Endothelial cell of umbilical vein (primary cell): ENCODE measurements around the gene METTL24. TPM values are rescaled to one million over a fixed set of nuclear protein-coding genes. Genes with fewer than 3 reads are reported as not detected.
"Not testable (repeated sequence)": the region's sequence is repeated elsewhere in the genome, so short reads cannot be mapped to it uniquely, and the experiment has no call there.

Experiments used
- BruUV-seq: library from RNA; stranded (reverse); fragments of 400-500 nt; replicated peaks from 2 replicates; lab custom pipeline; 2021; lab: Mats Ljungman, UMichigan
- CTCF ChIA-PET: fragments of 300-600, 350-600 bp; sonication (Branson Sonifier 250); formaldehyde crosslinking; loops from one replicate; lab custom pipeline; 2021; ENCODE audit warnings: antibody characterized with exemption, inconsistent platforms; lab: Charles Lee
- POLR2A ChIA-PET: fragments of 300-600, 350-600 bp; sonication (Branson Sonifier 250); formaldehyde crosslinking; loops from one replicate; lab custom pipeline; 2021; ENCODE audit warnings: antibody characterized with exemption, inconsistent platforms; lab: Charles Lee
- DNase-seq: peaks from one replicate; pipeline ENCODE4 v3.0.0-alpha.2; 2011; ENCODE audit warnings: low read depth, low spot score
- FAIRE-seq: peaks from 2 replicates; lab custom pipeline; 2011; peaks lifted over from hg19 to GRCh38; lab: Jason Lieb, UNC
- H2AFZ ChIP-seq: 2 replicates; pipeline ENCODE4 v1.6.0; 2012; ENCODE audit warnings: low read depth, low read length, control low read depth, inconsistent platforms
- H3K27ac ChIP-seq: 2 replicates; pipeline ENCODE4 v1.5.1; 2011; ENCODE audit warnings: low read depth, mild to moderate bottlenecking, control low read depth, low read length, moderate library complexity; ENCODE audit not compliant: insufficient read depth
- H3K27me3 ChIP-seq, 2 experiments: 2 replicates each; pipeline versions ENCODE4 v1.6.0 to v1.6.1; 2011; ENCODE audit warnings: low read length in 2 of 2, mixed read lengths in 1 of 2; ENCODE audit not compliant: control insufficient read depth in 2 of 2, insufficient read depth in 2 of 2
- H3K36me3 ChIP-seq, 2 experiments: 2 replicates in 1 of 2; 3 replicates in 1 of 2; pipeline ENCODE4 v1.5.1; 2011; ENCODE audit warnings: low read length in 2 of 2, mild to moderate bottlenecking in 1 of 2, moderate library complexity in 1 of 2; ENCODE audit not compliant: control insufficient read depth in 2 of 2, insufficient read depth in 2 of 2; ENCODE audit errors: extremely low read depth in 1 of 2
- H3K4me1 ChIP-seq: 3 replicates; pipeline ENCODE4 v1.5.1; 2011; ENCODE audit warnings: mild to moderate bottlenecking, low read length; ENCODE audit not compliant: control insufficient read depth, insufficient read depth; ENCODE audit errors: extremely low read depth
- H3K4me2 ChIP-seq: 2 replicates; pipeline ENCODE4 v1.6.1; 2011; ENCODE audit warnings: low read length, control low read depth, mixed read lengths; ENCODE audit not compliant: insufficient read depth
- H3K4me3 ChIP-seq, 3 experiments: fragments of 200-600 bp in 1 of 3; sonication (generic), shearing (Covaris generic) in 1 of 3; replicated peaks in 1 of 3; 2 replicates each; pipeline ENCODE4 v1.5.1; 2011 to 2016; ENCODE audit warnings: control low read depth in 3 of 3, low read length in 3 of 3, mild to moderate bottlenecking in 2 of 3, inconsistent platforms in 1 of 3, low read depth in 1 of 3, moderate library complexity in 1 of 3; ENCODE audit not compliant: insufficient read depth in 1 of 3
- H3K79me2 ChIP-seq: 2 replicates; pipeline ENCODE4 v1.6.0; 2012; ENCODE audit warnings: low read length, inconsistent platforms; ENCODE audit not compliant: control insufficient read depth, insufficient read depth
- H3K9ac ChIP-seq: replicated peaks from 2 replicates; pipeline ENCODE3; 2011; ENCODE audit warnings: low read length, control low read depth; ENCODE audit not compliant: insufficient read depth; ENCODE audit errors: extremely low read depth
- H3K9me1 ChIP-seq: replicated peaks from 3 replicates; pipeline ENCODE4 v1.6.0; 2011; ENCODE audit warnings: mild to moderate bottlenecking, low read length; ENCODE audit not compliant: control insufficient read depth, insufficient read depth; ENCODE audit errors: extremely low read depth
- H3K9me3 ChIP-seq: replicated peaks from 2 replicates; pipeline ENCODE4 v1.5.1; 2012; ENCODE audit warnings: low read length, inconsistent platforms; ENCODE audit not compliant: control insufficient read depth, insufficient read depth
- H4K20me1 ChIP-seq: replicated peaks from 2 replicates; pipeline ENCODE3; 2011; ENCODE audit warnings: mild to moderate bottlenecking, low read length; ENCODE audit not compliant: control insufficient read depth, insufficient read depth; ENCODE audit errors: extremely low read depth
- EZH2 ChIP-seq: IDR thresholded peaks from 2 replicates; pipeline ENCODE4 v1.6.1; 2012; ENCODE audit warnings: borderline replicate concordance, low read depth, mild to moderate bottlenecking, moderate library complexity, low read length, inconsistent platforms; ENCODE audit not compliant: severe bottlenecking
- FOS ChIP-seq: IDR thresholded peaks from 2 replicates; pipeline ENCODE4 v1.6.1; 2011; ENCODE audit warnings: mild to moderate bottlenecking, low read length, moderate library complexity, borderline replicate concordance; ENCODE audit not compliant: insufficient read depth
- GATA2 ChIP-seq: IDR thresholded peaks from 2 replicates; pipeline ENCODE4 v1.7.0; 2011; ENCODE audit warnings: low read depth, mild to moderate bottlenecking, moderate library complexity, mixed read lengths, low read length; ENCODE audit not compliant: insufficient read length, insufficient read depth
- JUN ChIP-seq: IDR thresholded peaks from 2 replicates; pipeline ENCODE4 v1.6.1; 2011; ENCODE audit warnings: borderline replicate concordance, low read depth; ENCODE audit not compliant: insufficient read length, insufficient read depth
- MYC ChIP-seq: IDR thresholded peaks from one replicate; pipeline ENCODE4 v1.6.1; 2011; ENCODE audit warnings: mild to moderate bottlenecking, low read depth, low read length
- POLR2A ChIP-seq: IDR thresholded peaks from 2 replicates; pipeline ENCODE4 v1.6.1; 2012; ENCODE audit warnings: low read depth, mild to moderate bottlenecking, control low read depth, low read length
- POLR2AphosphoS5 ChIP-seq: IDR thresholded peaks from 2 replicates; pipeline ENCODE4 v1.6.1; 2012; ENCODE audit warnings: low read depth, mild to moderate bottlenecking, control low read depth, low read length, moderate library complexity; ENCODE audit not compliant: insufficient read depth
- dilution Hi-C: fragments of 300-500 bp; cut with MboI; formaldehyde crosslinking; loops from one replicate; pipeline ENCODE4 v1.15.0; 2019; ENCODE audit warnings: low sequenced_read_pairs; ENCODE audit not compliant: extremely low pct_ligation_motif_present
- intact Hi-C: fragments of 100-400 bp; cut with micrococcal nuclease; formaldehyde crosslinking; loops from one replicate; pipeline ENCODE4 v1.10.0; 2022
- polyA plus RNA-seq, 4 experiments: library from polyadenylated mRNA; depleted of rRNA in 3 of 4; stranded (reverse) in 3 of 4; unstranded in 1 of 4; fragments of >200 nt; gene quantifications; 2 replicates each; pipeline versions ENCODE4 v1.2.1 to v1.2.3, GENCODE V29; 2011 to 2012; ENCODE audit warnings: missing spikeins in 1 of 4
- total RNA-seq: library from RNA; stranded (reverse); gene quantifications from 2 replicates; pipeline ENCODE4 v1.2.3, GENCODE V29; 2021
- TF ChIP-seq, protein P1 (sequence below), 2 donors: IDR thresholded peaks; 1 replicate in 1 of 2; 2 replicates in 1 of 2; pipeline ENCODE4 v1.5.1; 2011; ENCODE audit warnings: low read length in 2 of 2, mild to moderate bottlenecking in 2 of 2, moderate library complexity in 2 of 2, control low read depth in 1 of 2, inconsistent platforms in 1 of 2, low read depth in 1 of 2; ENCODE audit not compliant: insufficient read depth in 1 of 2; ENCODE audit errors: extremely low read depth in 1 of 2

The METTL24 gene
- total and polyA plus RNA-seq, 2 donors (not counting 3 experiments of a cell fraction or from before 2014, with no cell fraction given), result not detected

DNA sequence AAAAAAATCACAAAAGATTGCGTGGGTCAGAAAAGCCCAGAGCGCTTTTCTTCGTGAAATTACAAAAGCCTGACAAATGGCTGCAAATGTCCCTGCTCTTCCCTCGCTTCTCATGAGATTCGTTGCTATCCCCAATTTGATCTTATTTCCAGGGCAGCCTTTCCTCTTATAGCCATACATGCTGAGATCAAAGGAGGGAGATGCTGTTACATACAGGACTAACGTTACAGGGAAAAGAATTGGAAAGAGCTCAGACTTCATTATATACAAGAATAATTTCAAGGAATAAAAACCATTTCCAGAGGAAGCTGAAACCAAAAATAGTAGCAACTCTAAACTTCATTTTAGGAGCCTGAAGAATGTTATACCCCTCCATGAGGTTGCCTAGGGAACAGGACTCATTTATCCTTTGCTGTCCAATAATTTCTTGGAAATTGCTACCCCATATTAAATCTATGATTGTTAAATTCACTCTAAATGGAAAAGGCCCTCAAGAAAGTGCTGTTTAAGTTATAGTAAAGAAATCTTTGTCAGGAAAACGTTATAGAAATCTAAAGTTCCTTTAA is 81.0 kb downstream of the METTL24 start:
- dilution Hi-C loops, result no loop called here

DNA sequence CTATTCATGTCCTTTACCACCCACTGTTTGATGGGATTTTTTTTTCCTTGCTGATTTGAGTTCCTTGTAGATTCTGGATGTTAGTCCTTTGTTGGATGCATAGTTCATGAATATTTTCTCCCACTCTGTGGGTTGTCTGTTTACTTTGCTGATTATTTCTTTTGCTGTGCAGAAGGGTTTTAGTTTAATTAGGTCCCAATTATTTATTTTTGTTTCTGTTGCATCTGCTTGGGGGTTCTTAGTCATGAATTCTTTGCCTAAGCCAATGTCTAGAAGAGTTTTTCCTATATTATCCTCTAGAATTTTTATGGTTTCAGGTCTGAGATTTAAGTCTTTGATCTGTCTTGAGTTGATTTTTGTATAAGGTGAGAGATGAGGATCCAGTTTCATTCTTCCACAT is 85.4 kb downstream of the METTL24 start:
- DNase-seq, intact Hi-C loops, H3K27me3 ChIP-seq, H2AFZ ChIP-seq, BruUV-seq, H3K9ac ChIP-seq, H3K79me2 ChIP-seq, H3K4me1 ChIP-seq, H3K4me3 ChIP-seq, H3K9me1 ChIP-seq, H3K9me3 ChIP-seq, H3K4me2 ChIP-seq, FAIRE-seq, CTCF ChIA-PET, H3K36me3 ChIP-seq, H3K27ac ChIP-seq, dilution Hi-C loops, H4K20me1 ChIP-seq, POLR2A ChIA-PET: not testable (repeated sequence)

More for the DNA sequence above, 81.0 kb downstream of the METTL24 start:
- H3K4me1 ChIP-seq, result no peaks in the 10 kb centered on the region
- ChIA-PET CTCF (interaction anchor here (1.1 to 1.4 kb wide), 2 partner anchors 19 to 238 kb away, joined by 3 read pairs; no protein-coding TSS in a partner anchor), POLR2A (no interaction called here)
- H3K36me3 ChIP-seq, result no peaks in the 10 kb centered on the region
- DNase-seq (no peak), FAIRE-seq (no peak)
- no peak overlapping the region for H3K9ac ChIP-seq
- no peak overlapping the region for H2AFZ ChIP-seq
- no peaks in the 10 kb centered on the region for H3K9me3 ChIP-seq
- H4K20me1 ChIP-seq, result no peaks in the 10 kb centered on the region
- intact Hi-C loops, result no loop called here
- H3K27ac ChIP-seq, result no peak overlapping the region
- no peaks in the 10 kb centered on the region for H3K9me1 ChIP-seq
- BruUV-seq, result no TSS peak
- TF ChIP-seq POLR2A, result no peak
- no peak for TF ChIP-seq JUN
- TF ChIP-seq POLR2AphosphoS5, result no peak
- TF ChIP-seq GATA2, result no peak
- no peak for TF ChIP-seq EZH2
- no peak for TF ChIP-seq FOS
- TF ChIP-seq MYC, result no peak
- TF ChIP-seq, protein P1, sequence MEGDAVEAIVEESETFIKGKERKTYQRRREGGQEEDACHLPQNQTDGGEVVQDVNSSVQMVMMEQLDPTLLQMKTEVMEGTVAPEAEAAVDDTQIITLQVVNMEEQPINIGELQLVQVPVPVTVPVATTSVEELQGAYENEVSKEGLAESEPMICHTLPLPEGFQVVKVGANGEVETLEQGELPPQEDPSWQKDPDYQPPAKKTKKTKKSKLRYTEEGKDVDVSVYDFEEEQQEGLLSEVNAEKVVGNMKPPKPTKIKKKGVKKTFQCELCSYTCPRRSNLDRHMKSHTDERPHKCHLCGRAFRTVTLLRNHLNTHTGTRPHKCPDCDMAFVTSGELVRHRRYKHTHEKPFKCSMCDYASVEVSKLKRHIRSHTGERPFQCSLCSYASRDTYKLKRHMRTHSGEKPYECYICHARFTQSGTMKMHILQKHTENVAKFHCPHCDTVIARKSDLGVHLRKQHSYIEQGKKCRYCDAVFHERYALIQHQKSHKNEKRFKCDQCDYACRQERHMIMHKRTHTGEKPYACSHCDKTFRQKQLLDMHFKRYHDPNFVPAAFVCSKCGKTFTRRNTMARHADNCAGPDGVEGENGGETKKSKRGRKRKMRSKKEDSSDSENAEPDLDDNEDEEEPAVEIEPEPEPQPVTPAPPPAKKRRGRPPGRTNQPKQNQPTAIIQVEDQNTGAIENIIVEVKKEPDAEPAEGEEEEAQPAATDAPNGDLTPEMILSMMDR (IDR thresholded peaks at IDR 0.05; ENCODE audit: extremely low read depth in 1 of 2, insufficient read depth in 1 of 2, low read depth in 1 of 2, low read length in 2 of 2), result no peak
- no peak overlapping the region for H3K4me3 ChIP-seq
- H3K27me3 ChIP-seq, result no peaks in the 10 kb centered on the region
- H3K4me2 ChIP-seq, result no peak overlapping the region
- no peaks in the 10 kb centered on the region for H3K79me2 ChIP-seq
